Measurements from ENCODE around the gene F12.

GRCh38 chr5:177387405-177387804, 22.0 kb downstream of the F12 start:
- TF ChIP-seq NFYB (CRISPR knock-in tag; conservative IDR thresholded peaks at IDR 0.05; ENCODE audit: low read depth) (no peak), ZNF512 (CRISPR knock-in tag; IDR thresholded peaks at IDR 0.05; ENCODE audit: borderline replicate concordance) (no peak), CTCF (IDR thresholded peaks at IDR 0.05) (no peak), NR3C1 (CRISPR knock-in tag; conservative IDR thresholded peaks at IDR 0.05; ENCODE audit: low read depth) (no peak), TCF7 (CRISPR knock-in tag; IDR thresholded peaks at IDR 0.05; ENCODE audit: low read depth) (no peak), CREB1 (CRISPR knock-in tag; IDR thresholded peaks at IDR 0.05) (no peak), SP1 (CRISPR knock-in tag; conservative IDR thresholded peaks at IDR 0.05) (no peak), STAT6 (CRISPR knock-in tag; conservative IDR thresholded peaks at IDR 0.05; ENCODE audit: low read depth) (no peak), CBFB (CRISPR knock-in tag; IDR thresholded peaks at IDR 0.05; ENCODE audit: low read depth) (no peak), ZNF232 (CRISPR knock-in tag; IDR thresholded peaks at IDR 0.05) (no peak), ATF2 (CRISPR knock-in tag; IDR thresholded peaks at IDR 0.05; ENCODE audit: borderline replicate concordance, low read depth) (no peak), ZNF281 (CRISPR knock-in tag; IDR thresholded peaks at IDR 0.05) (no peak)

All from WTC11 (cell line).